Islet of Langerhans (tissue), 1 donor: Measurements from ENCODE around the gene PAK3.
A peak's percentile ranks its signal among the peaks of the same experiment; 100 is the strongest.

Source experiments
- FAIRE-seq: peaks from one replicate; lab custom pipeline; 2011; peaks lifted over from hg19 to GRCh38; lab: Jason Lieb, UNC

PAK3 gene

DNA sequence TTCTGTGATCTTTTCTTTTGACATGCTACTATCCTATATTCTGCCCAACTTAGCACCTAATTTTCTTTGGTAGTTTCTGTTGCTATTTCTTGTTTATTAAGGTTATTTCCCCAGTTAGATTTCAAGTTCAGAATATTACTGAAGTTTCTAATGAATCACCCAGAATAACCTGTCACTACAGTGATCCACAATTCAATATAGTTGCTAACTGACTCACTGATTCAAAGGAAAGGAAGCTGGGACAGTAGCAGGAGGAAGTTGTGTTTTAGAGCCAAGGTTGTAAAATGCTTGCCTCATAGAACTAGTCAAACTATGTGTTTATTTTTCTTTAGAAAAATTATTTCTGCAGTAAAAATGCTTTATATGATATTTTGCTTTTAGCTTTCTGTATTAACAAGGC lies 37.4 kb downstream of the PAK3 start:
- FAIRE-seq: peak; percentile 33

- no peak for FAIRE-seq
Observed at GRCh38 chrX:111145878-111146277, 49.9 kb downstream of the PAK3 start.

DNA sequence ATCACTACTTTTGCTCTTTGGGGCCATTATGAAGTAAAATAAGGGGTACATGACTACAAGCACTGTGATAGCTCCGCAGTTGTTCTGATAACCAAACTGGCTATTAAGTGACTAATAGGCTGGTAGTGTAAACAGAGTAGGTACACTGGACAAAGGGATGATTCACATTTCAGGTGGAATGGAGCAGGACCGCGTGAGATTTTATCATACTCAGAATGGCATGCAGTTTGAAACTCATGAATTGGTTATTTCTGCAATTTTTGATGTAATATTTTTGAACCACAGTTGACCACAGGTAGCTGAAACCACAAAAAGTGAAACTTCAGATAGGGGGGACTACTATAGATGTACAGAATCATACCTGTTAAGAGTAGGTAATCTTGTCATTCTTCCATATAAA lies 55.8 kb downstream of the PAK3 start:
- peak; percentile 89 for FAIRE-seq

GRCh38 chrX:111159232-111159631 lies 63.2 kb downstream of the PAK3 start:
- no peak for FAIRE-seq

GRCh38 chrX:111164728-111165127 lies 68.7 kb downstream of the PAK3 start:
- peak; percentile 49 for FAIRE-seq

GRCh38 chrX:111165902-111166301 lies 69.9 kb downstream of the PAK3 start:
- no peak for FAIRE-seq

- no peak for FAIRE-seq
Observed at GRCh38 chrX:111167334-111167733, 71.3 kb downstream of the PAK3 start.

DNA sequence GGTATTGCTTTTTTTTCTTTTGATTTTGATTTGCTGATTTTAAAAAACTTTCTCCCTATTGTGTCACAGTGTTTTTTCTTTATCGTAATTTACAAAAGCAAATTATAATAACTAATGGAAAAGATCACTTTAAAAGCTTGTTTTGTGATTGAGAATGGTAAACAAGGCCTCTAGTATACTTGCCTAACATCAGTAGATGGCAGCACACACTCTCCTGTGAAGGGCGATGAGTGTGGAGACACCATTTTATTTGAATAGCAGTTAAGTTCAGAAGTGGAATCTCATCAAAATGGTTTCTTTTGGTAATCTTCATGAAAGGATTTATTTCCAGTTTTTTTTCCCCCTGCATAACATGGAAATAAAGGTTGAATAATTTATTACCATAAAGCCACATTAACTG lies 72.3 kb downstream of the PAK3 start:
- peak; percentile 91 for FAIRE-seq

DNA sequence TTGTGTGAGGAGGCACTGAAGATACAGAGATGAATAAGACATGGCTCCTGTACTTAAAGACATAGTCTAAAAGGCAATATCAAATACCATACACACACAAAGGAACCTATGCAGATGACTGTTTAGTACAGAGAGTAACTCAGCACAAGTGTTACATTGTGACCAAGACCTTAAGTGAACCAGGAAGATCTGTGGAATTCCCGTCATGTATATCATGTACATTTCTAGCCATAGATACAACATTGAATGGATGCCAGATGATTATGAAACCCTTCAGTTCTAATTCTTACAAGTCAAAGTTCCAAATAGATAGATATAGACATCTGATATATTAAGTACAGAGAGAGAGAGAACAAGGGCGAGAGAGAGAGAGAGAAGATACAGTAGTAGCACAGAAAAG lies 73.2 kb downstream of the PAK3 start:
- peak; percentile 78 for FAIRE-seq

- FAIRE-seq: peak; percentile 61
Observed at GRCh38 chrX:111170017-111170416, 74.0 kb downstream of the PAK3 start.

GRCh38 chrX:111180750-111181240 lies 84.8 kb downstream of the PAK3 start:
- FAIRE-seq: peak; percentile 74

GRCh38 chrX:111181951-111182350 lies 86.0 kb downstream of the PAK3 start:
- peak; percentile 99 for FAIRE-seq

DNA sequence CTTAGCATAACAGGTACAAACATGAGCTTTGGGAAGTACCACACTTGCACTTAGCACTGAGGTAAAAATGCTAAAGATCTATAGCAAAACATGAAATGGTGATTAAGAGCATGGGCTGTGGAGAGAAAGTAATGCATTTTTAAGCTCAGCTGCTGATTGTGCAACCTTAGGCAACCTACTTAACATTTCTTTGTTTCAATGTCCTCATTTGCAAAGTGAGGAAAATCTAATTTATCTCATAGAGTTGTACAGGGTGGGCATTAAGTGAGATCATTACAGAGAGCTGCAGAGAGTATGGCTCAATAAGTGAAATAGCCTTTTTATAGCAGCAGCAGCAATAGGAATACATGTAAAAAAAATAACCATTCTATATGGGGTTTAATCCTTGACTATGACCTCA lies 87.0 kb downstream of the PAK3 start:
- no peak for FAIRE-seq

- FAIRE-seq: no peak
Observed at GRCh38 chrX:111191598-111191997, 95.6 kb downstream of the PAK3 start.

DNA sequence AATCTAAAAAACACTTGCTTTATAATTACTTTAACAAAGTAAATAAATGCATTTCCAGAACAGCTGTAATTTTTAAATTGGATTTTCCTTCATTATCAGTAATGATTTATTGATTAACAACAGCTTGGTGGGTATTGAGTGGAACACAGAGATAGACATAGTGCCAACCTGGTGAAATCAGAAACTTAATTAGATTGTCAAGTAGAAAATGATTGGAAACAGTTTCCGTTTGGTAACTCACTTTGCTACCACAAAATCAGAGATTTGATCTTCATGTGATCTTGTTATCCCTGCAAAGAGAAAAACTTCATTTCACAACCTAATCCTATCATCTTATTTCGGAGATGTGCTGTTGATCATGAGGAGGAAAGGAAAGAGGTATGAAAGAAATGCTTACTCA lies 103.5 kb downstream of the PAK3 start:
- peak; percentile 86 for FAIRE-seq

GRCh38 chrX:111200327-111200726 lies 104.3 kb downstream of the PAK3 start:
- no peak for FAIRE-seq

- peak; percentile 98 for FAIRE-seq
Observed at GRCh38 chrX:111207851-111208250, 111.9 kb downstream of the PAK3 start.

GRCh38 chrX:111216293-111216801 lies 120.4 kb downstream of the PAK3 start:
- FAIRE-seq: no peak

GRCh38 chrX:111244235-111244750 lies 148.3 kb downstream of the PAK3 start:
- peak; percentile 99 for FAIRE-seq

DNA sequence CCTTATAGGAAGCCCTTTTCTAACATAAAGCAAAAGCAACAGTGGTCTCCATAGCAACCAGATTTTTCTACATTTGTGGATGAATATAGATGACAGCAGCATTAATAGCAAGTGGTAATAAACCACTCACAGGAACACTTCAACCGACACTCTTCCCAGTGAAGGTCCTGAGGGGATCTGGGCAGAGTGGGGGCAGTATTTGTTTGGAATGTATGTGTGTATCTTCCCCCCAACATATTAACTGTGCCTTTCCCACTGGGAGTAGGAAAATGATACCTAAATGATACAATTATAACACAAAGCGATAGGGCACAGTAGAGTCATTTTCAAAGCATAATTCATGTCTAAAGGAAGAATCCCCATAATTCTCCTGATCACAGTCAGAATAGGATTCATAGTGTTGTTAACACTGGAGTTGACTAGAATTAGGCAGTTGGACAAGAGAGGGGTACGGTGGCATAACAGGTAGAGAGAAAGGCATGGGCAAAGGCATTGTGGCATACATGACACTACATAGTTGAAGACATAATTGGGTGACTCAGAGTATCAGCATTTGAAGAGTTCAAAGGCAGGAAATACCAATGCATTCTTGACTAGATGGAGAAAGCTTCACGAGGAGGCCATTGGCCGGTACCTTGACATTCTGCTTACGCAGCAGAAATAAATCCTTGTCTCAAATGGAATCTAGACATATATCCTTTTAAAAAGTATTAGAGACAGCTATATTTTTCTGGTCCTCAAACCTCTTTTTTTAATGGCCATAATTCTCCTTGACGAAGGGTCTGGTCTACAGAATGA lies 159.1 kb downstream of the PAK3 start:
- FAIRE-seq: no peak

DNA sequence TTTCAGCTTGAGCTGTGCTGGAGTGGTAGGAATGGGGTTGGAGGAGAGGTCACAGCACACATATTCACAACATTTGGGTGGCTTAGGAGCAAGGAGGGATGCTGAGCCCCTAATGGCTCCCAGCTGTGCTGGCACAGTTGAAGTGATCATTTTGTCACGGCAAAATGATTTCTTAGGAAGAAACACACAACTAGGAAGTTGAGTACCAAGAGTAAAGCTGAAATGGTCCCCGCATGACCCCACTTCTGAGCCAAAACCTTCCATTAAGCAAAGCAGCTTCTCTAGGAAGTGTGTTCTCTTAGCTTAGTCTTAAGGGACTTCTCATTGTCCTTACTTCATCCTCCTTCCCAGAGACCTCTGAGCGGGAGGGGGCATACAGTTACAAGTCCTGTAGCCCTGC lies 161.7 kb downstream of the PAK3 start:
- FAIRE-seq: no peak

GRCh38 chrX:111259559-111259958 lies 163.6 kb downstream of the PAK3 start:
- FAIRE-seq: no peak

DNA sequence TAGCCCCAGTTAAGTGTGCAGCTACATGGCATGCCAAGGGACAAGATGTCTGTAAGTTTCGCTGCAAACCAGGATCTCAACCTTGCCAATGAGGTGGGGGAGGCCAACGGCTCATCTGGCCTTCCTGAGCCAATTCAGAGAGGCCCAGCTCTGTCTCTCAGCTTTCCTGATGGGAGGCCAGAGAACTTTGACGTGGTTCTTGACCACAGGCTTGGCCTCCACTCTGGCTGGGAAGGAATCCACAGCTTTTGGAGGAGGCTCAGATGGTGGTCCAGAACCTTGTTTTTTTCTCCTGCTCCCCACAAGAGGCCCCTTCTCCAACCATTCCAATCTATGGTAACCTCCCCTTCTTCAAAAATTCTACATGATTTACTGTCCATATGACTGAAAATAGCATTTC lies 164.5 kb downstream of the PAK3 start:
- FAIRE-seq: no peak

DNA sequence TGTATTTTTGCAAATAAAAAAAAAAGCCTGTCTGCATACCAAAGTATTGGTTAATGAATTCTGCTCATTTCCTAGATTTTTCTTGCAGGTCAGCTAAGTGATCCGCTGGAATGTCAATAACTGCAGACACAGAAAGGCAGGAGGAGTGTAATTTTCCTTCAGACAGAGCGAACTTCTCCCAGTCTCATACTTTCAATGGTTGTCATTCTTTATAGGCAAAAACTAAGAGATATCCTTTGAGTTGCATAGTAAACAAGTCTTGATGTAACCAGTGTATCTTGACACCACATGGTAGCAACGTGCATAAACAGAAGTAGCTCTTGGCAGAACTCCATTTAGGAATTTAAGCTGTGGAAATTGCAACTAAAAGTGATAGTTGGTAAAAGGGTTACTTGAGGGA lies 166.1 kb downstream of the PAK3 start:
- FAIRE-seq: peak; percentile 24
